GM10266 (cell line): Measurements from ENCODE around the gene PRR33.

Source experiments
- DNase-seq: peaks from one replicate; pipeline ENCODE4 v3.0.0; 2012; ENCODE audit errors: extremely low spot score
- CTCF ChIP-seq: IDR thresholded peaks from 2 replicates; pipeline ENCODE4 v1.5.1; 2012; ENCODE audit warnings: mild to moderate bottlenecking, low read depth; ENCODE audit not compliant: control insufficient read depth, insufficient read depth; ENCODE audit errors: missing control alignments

PRR33 gene

GRCh38 chr11:1868636-1869291 lies 22.9 kb downstream of the PRR33 start:
- no peak for DNase-seq
- TF ChIP-seq CTCF = no peak

- TF ChIP-seq CTCF = no peak
- no peak for DNase-seq
Observed at GRCh38 chr11:1868056-1868635, 23.5 kb downstream of the PRR33 start.

- DNase-seq = no peak
- TF ChIP-seq CTCF = no peak
Observed at GRCh38 chr11:1867381-1867780, 24.3 kb downstream of the PRR33 start.

- no peak for TF ChIP-seq CTCF
- no peak for DNase-seq
Observed at GRCh38 chr11:1866776-1867175, 24.9 kb downstream of the PRR33 start.

GRCh38 chr11:1866226-1866625 lies 25.5 kb downstream of the PRR33 start:
- TF ChIP-seq CTCF = no peak
- DNase-seq = no peak

GRCh38 chr11:1864831-1865665 lies 26.6 kb downstream of the PRR33 start:
- no peak for TF ChIP-seq CTCF
- DNase-seq = no peak

GRCh38 chr11:1864231-1864630 lies 27.5 kb downstream of the PRR33 start:
- no peak for DNase-seq
- no peak for TF ChIP-seq CTCF
